NCI-H2171 treated with DMSO at 0.1 percent for 48 hours (cell line): Measurements from ENCODE around the gene EXOC6B.

Experiments used
- DNase-seq: peaks from one replicate; lab custom pipeline; 2025; lab: John Stamatoyannopoulos, UW

EXOC6B gene

GRCh38 chr2:72271766-72272641, 553.8 kb downstream of the EXOC6B start:
- DNase-seq: no peak

- DNase-seq: no peak
Observed at GRCh38 chr2:72271276-72271614, 554.6 kb downstream of the EXOC6B start.

GRCh38 chr2:72270556-72271275, 555.1 kb downstream of the EXOC6B start:
- no peak for DNase-seq

- DNase-seq: no peak
Observed at GRCh38 chr2:72263776-72264060, 562.1 kb downstream of the EXOC6B start.

- DNase-seq: no peak
Observed at GRCh38 chr2:72263043-72263775, 562.6 kb downstream of the EXOC6B start.

- no peak for DNase-seq
Observed at GRCh38 chr2:72261076-72261475, 564.8 kb downstream of the EXOC6B start.

GRCh38 chr2:72255540-72255939, 570.3 kb downstream of the EXOC6B start:
- no peak for DNase-seq

GRCh38 chr2:72254831-72255451, 570.9 kb downstream of the EXOC6B start:
- DNase-seq: no peak

GRCh38 chr2:72238311-72238710, 587.5 kb downstream of the EXOC6B start:
- no peak for DNase-seq

GRCh38 chr2:72237549-72237948, 588.3 kb downstream of the EXOC6B start:
- DNase-seq: no peak

- DNase-seq: no peak
Observed at GRCh38 chr2:72236445-72237067, 589.3 kb downstream of the EXOC6B start.

GRCh38 chr2:72235497-72236415, 590.1 kb downstream of the EXOC6B start:
- DNase-seq: no peak

GRCh38 chr2:72233211-72233610, 592.6 kb downstream of the EXOC6B start:
- DNase-seq: no peak

- no peak for DNase-seq
Observed at GRCh38 chr2:72222829-72223564, 602.8 kb downstream of the EXOC6B start.

GRCh38 chr2:72220170-72220569, 605.7 kb downstream of the EXOC6B start:
- DNase-seq: peak; percentile 10

GRCh38 chr2:72214429-72215143, 611.2 kb downstream of the EXOC6B start:
- DNase-seq: no peak

GRCh38 chr2:72212486-72212855, 613.4 kb downstream of the EXOC6B start:
- DNase-seq: no peak

GRCh38 chr2:72211777-72212485, 613.9 kb downstream of the EXOC6B start:
- DNase-seq: no peak

GRCh38 chr2:72211350-72211749, 614.5 kb downstream of the EXOC6B start:
- DNase-seq: no peak
